Lower lobe of right lung (tissue), 2 donors: Measurements from ENCODE around the gene MTMR8. TPM values are rescaled to one million over a fixed set of nuclear protein-coding genes. Genes with fewer than 3 reads are reported as not detected.

Experiments used
- ATAC-seq, 2 donors: fragments of 200-7000 bp; cut with Tn5 transposase; one replicate each; pipeline ENCODE4 v1.9.1; 2020 to 2022; ENCODE audit warnings: mild to moderate bottlenecking in 2 of 2, moderate library complexity in 2 of 2
- DNase-seq: peaks from one replicate; pipeline ENCODE4 v3.0.0-alpha.2; 2020
- H3K27ac ChIP-seq: fragments of 200-600 bp; one replicate; pipeline ENCODE4 v1.8.0; 2022
- H3K27me3 ChIP-seq: fragments of 200-600 bp; one replicate; pipeline ENCODE4 v1.8.0; 2022; ENCODE audit warnings: low read depth
- H3K36me3 ChIP-seq: fragments of 200-600 bp; one replicate; pipeline ENCODE4 v1.8.0; 2022; ENCODE audit warnings: mild to moderate bottlenecking
- H3K4me1 ChIP-seq: fragments of 200-600 bp; one replicate; pipeline ENCODE4 v1.8.0; 2022
- H3K4me3 ChIP-seq: fragments of 200-600 bp; one replicate; pipeline ENCODE4 v1.8.0; 2022; ENCODE audit warnings: mild to moderate bottlenecking
- H3K9me3 ChIP-seq: fragments of 200-600 bp; one replicate; pipeline ENCODE4 v1.8.0; 2022
- intact Hi-C: fragments of 100-400 bp; cut with DNase I; formaldehyde crosslinking; loops from one replicate; pipeline ENCODE4 v1.11.0; 2022
- total RNA-seq: library from RNA; stranded (reverse); fragmentation: NEBNext Ultra II Directional; extraction: Animal tissue kit (Norgen Biotek cat#: 25700); gene quantifications from one replicate; pipeline ENCODE4 v1.2.1, GENCODE V29; 2021
- TF ChIP-seq, protein P1 (sequence below): fragments of 200-600 bp; IDR thresholded peaks from one replicate; pipeline ENCODE4 v1.8.0; 2022; ENCODE audit warnings: antibody characterized with exemption, mild to moderate bottlenecking
- donor health status: DM: no; HTN: yes; CAD: no; lungs with severe emphysema.

MTMR8 gene
- total RNA-seq, 1 donor from 2014 or later, result 1.9 TPM

DNA sequence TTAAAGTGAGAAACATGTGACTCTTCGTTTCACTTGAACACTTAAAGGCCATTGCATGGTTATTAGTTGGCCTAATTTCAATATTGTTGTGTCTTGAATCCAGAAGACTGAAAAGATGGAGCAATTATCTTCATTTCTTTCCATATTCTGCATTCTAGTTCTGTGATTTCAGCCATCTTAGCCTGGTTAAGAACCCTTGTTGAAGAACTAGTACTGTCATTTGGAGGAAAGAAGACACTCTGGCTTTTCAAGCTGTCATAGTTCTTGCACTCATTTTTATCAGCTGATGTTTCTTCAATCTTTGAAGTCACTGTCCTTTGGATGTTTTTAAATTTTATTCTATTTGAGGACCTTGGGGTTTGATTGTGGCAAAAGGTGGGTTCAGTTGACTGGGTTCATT, 81.6 kb downstream of the MTMR8 start:
- H3K36me3 ChIP-seq, result no peaks in the 10 kb centered on the region
- DNase-seq (no peak), ATAC-seq (no peak)
- intact Hi-C loops, result no loop called here
- no peaks in the 10 kb centered on the region for H3K4me1 ChIP-seq
- H3K27ac ChIP-seq, result no peak overlapping the region
- H3K27me3 ChIP-seq, result no peaks in the 10 kb centered on the region
- TF ChIP-seq, protein P1, sequence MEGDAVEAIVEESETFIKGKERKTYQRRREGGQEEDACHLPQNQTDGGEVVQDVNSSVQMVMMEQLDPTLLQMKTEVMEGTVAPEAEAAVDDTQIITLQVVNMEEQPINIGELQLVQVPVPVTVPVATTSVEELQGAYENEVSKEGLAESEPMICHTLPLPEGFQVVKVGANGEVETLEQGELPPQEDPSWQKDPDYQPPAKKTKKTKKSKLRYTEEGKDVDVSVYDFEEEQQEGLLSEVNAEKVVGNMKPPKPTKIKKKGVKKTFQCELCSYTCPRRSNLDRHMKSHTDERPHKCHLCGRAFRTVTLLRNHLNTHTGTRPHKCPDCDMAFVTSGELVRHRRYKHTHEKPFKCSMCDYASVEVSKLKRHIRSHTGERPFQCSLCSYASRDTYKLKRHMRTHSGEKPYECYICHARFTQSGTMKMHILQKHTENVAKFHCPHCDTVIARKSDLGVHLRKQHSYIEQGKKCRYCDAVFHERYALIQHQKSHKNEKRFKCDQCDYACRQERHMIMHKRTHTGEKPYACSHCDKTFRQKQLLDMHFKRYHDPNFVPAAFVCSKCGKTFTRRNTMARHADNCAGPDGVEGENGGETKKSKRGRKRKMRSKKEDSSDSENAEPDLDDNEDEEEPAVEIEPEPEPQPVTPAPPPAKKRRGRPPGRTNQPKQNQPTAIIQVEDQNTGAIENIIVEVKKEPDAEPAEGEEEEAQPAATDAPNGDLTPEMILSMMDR, result no peak
- no peaks in the 10 kb centered on the region for H3K9me3 ChIP-seq
- no peak overlapping the region for H3K4me3 ChIP-seq

DNA sequence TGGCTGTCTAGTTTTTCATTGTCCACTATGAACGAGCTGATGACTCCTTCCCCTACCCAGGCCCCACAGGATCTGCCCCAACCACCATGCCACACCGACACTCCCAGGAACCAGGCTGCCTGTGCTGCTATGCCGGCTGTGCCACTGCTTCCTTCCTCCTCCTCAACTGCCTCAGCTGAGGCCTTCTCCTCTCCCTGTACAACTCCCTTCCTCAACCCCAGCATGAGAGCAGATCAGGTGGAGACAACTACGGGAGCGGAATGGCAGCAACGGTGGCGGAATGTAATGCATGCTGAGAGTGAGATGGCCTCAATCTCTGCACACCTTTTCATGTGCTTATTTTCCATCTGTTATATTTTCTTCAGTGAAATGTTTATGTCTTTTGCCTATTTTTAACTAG, 88.5 kb downstream of the MTMR8 start:
- H3K36me3 ChIP-seq, result no peaks in the 10 kb centered on the region
- ATAC-seq (no peak), DNase-seq (no peak)
- no peak overlapping the region for H3K27ac ChIP-seq
- intact Hi-C loops, result no loop called here
- H3K9me3 ChIP-seq, result no peaks in the 10 kb centered on the region
- TF ChIP-seq, protein P1, result no peak
- H3K27me3 ChIP-seq, result no peaks in the 10 kb centered on the region
- H3K4me3 ChIP-seq, result no peak overlapping the region
- no peaks in the 10 kb centered on the region for H3K4me1 ChIP-seq

DNA sequence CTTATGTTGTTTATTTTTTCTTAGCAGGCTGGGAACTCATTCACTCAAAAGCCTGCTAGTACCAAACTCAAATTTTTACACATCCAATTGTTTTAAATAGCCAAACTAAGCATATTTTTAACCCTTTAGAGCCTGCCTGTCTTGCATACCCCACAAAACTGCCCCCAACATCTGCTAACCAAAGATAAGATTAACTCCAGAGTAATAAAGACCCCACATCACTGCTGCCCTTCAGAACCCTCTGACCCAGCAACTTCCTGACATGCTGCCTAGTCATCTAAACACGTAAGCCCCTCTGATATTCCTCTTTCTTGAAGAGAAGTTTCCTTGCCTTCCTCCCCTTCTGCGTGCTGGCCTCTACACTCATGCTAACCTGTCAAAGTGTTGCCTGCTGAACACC, 104.1 kb downstream of the MTMR8 start:
- no peak for DNase-seq
- intact Hi-C loops, result no loop called here
- Histone ChIP-seq H3K9me3 (no peaks in the 10 kb centered on the region), H3K27ac (no peak overlapping the region), H3K27me3 (no peaks in the 10 kb centered on the region), H3K36me3 (no peaks in the 10 kb centered on the region), H3K4me3 (no peak overlapping the region), H3K4me1 (no peaks in the 10 kb centered on the region)
- no peak for ATAC-seq
- TF ChIP-seq, protein P1, result no peak

DNA sequence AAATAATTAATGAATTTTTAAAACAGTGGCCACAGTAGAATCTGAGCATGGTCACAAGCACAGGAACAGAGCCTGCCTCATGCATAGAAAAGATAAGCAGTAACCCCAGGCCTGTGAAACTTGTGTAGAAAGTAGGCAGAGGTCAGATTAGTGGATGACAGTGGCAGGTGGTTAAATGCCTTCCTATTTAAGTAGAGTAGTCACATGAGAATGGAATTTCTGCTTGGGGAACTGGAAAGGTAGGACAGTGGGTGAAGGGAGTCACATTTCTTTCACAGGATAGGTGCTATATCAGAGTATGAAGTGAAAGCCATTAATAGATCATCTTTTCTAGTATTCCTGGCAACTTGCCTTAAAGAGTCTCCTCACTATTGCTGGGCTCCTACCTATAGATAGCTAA, 130.0 kb downstream of the MTMR8 start:
- no peak overlapping the region for H3K27ac ChIP-seq
- intact Hi-C loops, result no loop called here
- no peak for DNase-seq
- no peaks in the 10 kb centered on the region for H3K9me3 ChIP-seq
- no peaks in the 10 kb centered on the region for H3K4me1 ChIP-seq
- H3K27me3 ChIP-seq, result no peaks in the 10 kb centered on the region
- ATAC-seq, result no peak
- TF ChIP-seq, protein P1, result no peak
- no peaks in the 10 kb centered on the region for H3K36me3 ChIP-seq
- no peak overlapping the region for H3K4me3 ChIP-seq

DNA sequence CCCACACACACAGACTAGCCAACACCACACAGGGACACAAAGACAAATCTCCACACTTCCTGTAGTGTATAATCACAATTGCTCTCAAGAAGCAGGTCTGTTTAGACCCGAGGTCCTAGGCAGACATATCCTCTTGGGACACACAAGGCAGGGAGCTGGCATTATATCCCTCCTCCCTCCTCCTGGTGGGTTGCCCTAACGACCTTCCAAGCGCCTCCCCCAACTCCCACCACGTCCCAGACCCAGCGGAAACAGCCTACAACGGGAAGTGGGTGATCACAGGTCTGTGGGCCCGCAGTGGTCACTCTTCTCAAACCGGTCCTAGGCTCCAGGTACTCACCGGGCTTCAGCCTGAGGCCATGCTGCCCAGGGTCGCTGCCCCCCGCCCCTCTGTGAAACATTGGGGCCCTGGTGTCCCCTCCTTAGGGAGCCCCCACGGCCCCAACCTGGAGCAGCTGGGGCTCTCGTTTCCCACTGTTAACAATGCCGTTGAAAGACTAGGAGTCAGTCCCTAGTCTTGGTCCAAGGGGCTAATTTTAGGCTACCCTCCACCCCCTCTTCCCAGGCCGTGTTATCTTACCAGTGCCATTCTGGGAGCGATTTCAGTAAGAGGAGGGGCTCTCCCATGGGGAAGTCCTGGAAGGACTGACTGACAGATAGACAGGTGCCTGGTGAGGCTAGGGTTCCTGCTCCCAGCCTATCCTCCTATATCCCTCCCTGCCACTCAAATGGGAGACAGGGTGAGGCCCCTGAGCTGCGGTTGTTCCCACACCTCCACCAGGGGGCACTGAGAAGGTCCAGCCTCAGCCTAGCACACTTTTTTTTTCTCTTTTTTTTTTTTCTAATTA, 164.9 kb downstream of the MTMR8 start, which contains the start of gene ASB12:
ASB12 (minus strand) TSS at position 485 of the 848 bp plus-strand sequence. CDS start 4,957 bp downstream, outside the sequence.
- H3K36me3 ChIP-seq, result no peaks in the 10 kb centered on the region
- H3K9me3 ChIP-seq, result no peaks in the 10 kb centered on the region
- intact Hi-C loops, result no loop called here
- H3K4me1 ChIP-seq, result no peaks in the 10 kb centered on the region
- TF ChIP-seq, protein P1, result no peak
- H3K4me3 ChIP-seq, result no peak within 1 kb of the TSS
- DNase-seq, result no peak
- no peak for ATAC-seq
- no peaks in the 10 kb centered on the region for H3K27me3 ChIP-seq
- no peak within 1 kb of the TSS for H3K27ac ChIP-seq
